A549 (cell line): ENCODE data around the gene CD53. TPM values are rescaled to one million over a fixed set of nuclear protein-coding genes. Genes with fewer than 3 reads are reported as not detected.

ENCODE experiments used
- ATAC-seq, 2 experiments: fragments of 200-7000 bp in 1 of 2; fragments of >200 bp in 1 of 2; cut with Nextera tagmentation in 1 of 2; cut with Tn5 transposase in 1 of 2; 3 replicates each; pipeline versions ENCODE4 v1.8.0 to v1.9.1; 2018 to 2020; ENCODE audit warnings: mild to moderate bottlenecking in 1 of 2, moderate library complexity in 1 of 2
- CTCF ChIA-PET: fragments of 300-600 bp; sonication (Branson Sonifier 250); formaldehyde crosslinking; extraction: SDS; loops from one replicate; lab custom pipeline; 2021; ENCODE audit warnings: antibody characterized with exemption, inconsistent platforms; lab: Yijun Ruan, JAX
- POLR2A ChIA-PET: fragments of 350-600 bp; formaldehyde crosslinking; extraction: SDS; loops from one replicate; lab custom pipeline; 2021; ENCODE audit warnings: antibody characterized with exemption, inconsistent platforms; lab: Yijun Ruan, JAX
- DNase-seq, 2 experiments: peaks; one replicate each; pipeline versions ENCODE4 v3.0.0 to v3.0.0-alpha.2; 2011 to 2016; ENCODE audit warnings: low read depth in 1 of 2, low spot score in 1 of 2
- FAIRE-seq: peaks from 2 replicates; lab custom pipeline; 2011; peaks lifted over from hg19 to GRCh38; lab: Jason Lieb, UNC
- H3K27ac ChIP-seq, 2 experiments: fragments of >200 bp; sonication (Bioruptor Twin); formaldehyde crosslinking; 3 replicates each; pipeline ENCODE4 v1.5.1; 2016 to 2017
- H3K4me1 ChIP-seq: fragments of >200 bp; sonication (Bioruptor Twin); formaldehyde crosslinking; 3 replicates; pipeline ENCODE4 v1.6.1; 2016
- H3K4me2 ChIP-seq: fragments of >200 bp; sonication (Bioruptor Twin); formaldehyde crosslinking; 3 replicates; pipeline ENCODE4 v1.6.1; 2016
- H3K4me3 ChIP-seq: fragments of >200 bp; sonication (Bioruptor Twin); formaldehyde crosslinking; 3 replicates; pipeline ENCODE4 v1.5.1; 2016
- H3K9me3 ChIP-seq: fragments of >200 bp; sonication (Bioruptor Twin); formaldehyde crosslinking; 3 replicates; pipeline ENCODE4 v1.6.1; 2016
- ATOH8 ChIP-seq: fragments of 250-450 bp; sonication (Bioruptor Pico); IDR thresholded peaks from 2 replicates; pipeline ENCODE4 v1.5.0; 2020; ENCODE audit warnings: low read depth, mild to moderate bottlenecking, moderate library complexity
- CBX8 ChIP-seq: fragments of 200-600 bp; sonication (generic); IDR thresholded peaks from 2 replicates; pipeline ENCODE4 v1.6.1; 2016
- FOSB ChIP-seq: fragments of 250-450 bp; sonication (Bioruptor Pico); IDR thresholded peaks from 2 replicates; pipeline ENCODE4 v1.5.0; 2020; ENCODE audit warnings: mild to moderate bottlenecking, moderate library complexity
- HEYL ChIP-seq: fragments of 250-450 bp; sonication (Bioruptor Pico); IDR thresholded peaks from 2 replicates; pipeline ENCODE4 v1.8.0; 2021; ENCODE audit warnings: mild to moderate bottlenecking, moderate library complexity
- HOXA7 ChIP-seq: fragments of 250-450 bp; sonication (Bioruptor Pico); IDR thresholded peaks from 2 replicates; pipeline ENCODE4 v1.5.0; 2020; ENCODE audit warnings: mild to moderate bottlenecking, moderate library complexity
- HOXB5 ChIP-seq: fragments of 250-450 bp; sonication (Bioruptor Pico); IDR thresholded peaks from 2 replicates; pipeline ENCODE4 v1.5.0; 2020; ENCODE audit warnings: mild to moderate bottlenecking, moderate library complexity
- KDM5A ChIP-seq: fragments of 200-600 bp; sonication (generic); IDR thresholded peaks from 2 replicates; pipeline ENCODE4 v1.6.1; 2016; ENCODE audit warnings: antibody characterized with exemption, mild to moderate bottlenecking
- MAFK ChIP-seq: fragments of 450-650 bp; IDR thresholded peaks from 2 replicates; pipeline ENCODE4 v1.6.1; 2014; ENCODE audit not compliant: partially characterized antibody
- MAZ ChIP-seq: fragments of 150-350 bp; IDR thresholded peaks from 2 replicates; pipeline ENCODE4 v1.6.1; 2014; ENCODE audit warnings: antibody characterized with exemption, low read depth, low read length, borderline replicate concordance
- MYC ChIP-seq: IDR thresholded peaks from 2 replicates; pipeline ENCODE4 v1.6.1; 2012; ENCODE audit warnings: mild to moderate bottlenecking, inconsistent platforms, low read length, improper control_type of control experiment, borderline replicate concordance
- NFE2L2 ChIP-seq: fragments of 150-350 bp; conservative IDR thresholded peaks from 2 replicates; pipeline ENCODE4 v1.6.1; 2014; ENCODE audit warnings: low read length
- PHF8 ChIP-seq: fragments of 200-600 bp; sonication (generic); IDR thresholded peaks from 2 replicates; pipeline ENCODE4 v1.6.1; 2016; ENCODE audit warnings: low read depth, mild to moderate bottlenecking, antibody characterized with exemption, moderate library complexity, borderline replicate concordance
- RARB ChIP-seq: fragments of 250-450 bp; sonication (Bioruptor Pico); IDR thresholded peaks from 2 replicates; pipeline ENCODE4 v1.8.0; 2021; ENCODE audit warnings: mild to moderate bottlenecking, moderate library complexity
- RCOR1 ChIP-seq: fragments of 150-350 bp; IDR thresholded peaks from 2 replicates; pipeline ENCODE4 v1.6.1; 2014; ENCODE audit warnings: antibody characterized with exemption, low read length, low read depth
- TFCP2L1 ChIP-seq: fragments of 250-450 bp; sonication (Bioruptor Pico); IDR thresholded peaks from 2 replicates; pipeline ENCODE4 v1.5.0; 2021; ENCODE audit warnings: mild to moderate bottlenecking
- TP53 ChIP-seq: fragments of 250-450 bp; sonication (Bioruptor Pico); IDR thresholded peaks from 2 replicates; pipeline ENCODE4 v1.5.0; 2021; ENCODE audit warnings: mild to moderate bottlenecking, moderate library complexity
- USF2 ChIP-seq: fragments of 450-650 bp; IDR thresholded peaks from 2 replicates; pipeline ENCODE4 v1.6.1; 2014; ENCODE audit warnings: antibody characterized with exemption
- ZC3H11A ChIP-seq: fragments of 450-650 bp; IDR thresholded peaks from 2 replicates; pipeline ENCODE4 v1.6.1; 2014; ENCODE audit warnings: antibody characterized with exemption, mild to moderate bottlenecking
- ZNF302 ChIP-seq: fragments of 250-450 bp; sonication (Bioruptor Pico); IDR thresholded peaks from 2 replicates; pipeline ENCODE4 v1.9.0; 2021; ENCODE audit warnings: inconsistent platforms, mild to moderate bottlenecking, moderate library complexity
- ZSCAN20 ChIP-seq: fragments of 250-450 bp; sonication (Bioruptor Pico); IDR thresholded peaks from 2 replicates; pipeline ENCODE4 v1.8.0; 2022; ENCODE audit warnings: mild to moderate bottlenecking, moderate library complexity
- WGBS: methylation state at CpG from one replicate; pipeline ENCODE4 v1.1.6; 2017; ENCODE audit errors: missing lambda C conversion rate; 5-methylcytosine and 5-hydroxymethylcytosine counted together
- polyA plus RNA-seq, 4 experiments: library from polyadenylated mRNA; depleted of rRNA in 3 of 4; stranded (reverse); fragments of >200 nt; fragmentation: RNase III in 1 of 4; extraction: RNeasy Plus Mini Kit Qiagen cat#74134 plus additional on column Dnase treatment in 1 of 4; gene quantifications; 2 replicates in 3 of 4; 3 replicates in 1 of 4; pipeline ENCODE4 v1.2.3, GENCODE V29; 2011 to 2017
- TF ChIP-seq, protein P1 (sequence below): fragments of 200-600 bp; sonication (generic); IDR thresholded peaks from 2 replicates; pipeline ENCODE4 v1.6.1; 2016; ENCODE audit warnings: antibody characterized with exemption, mild to moderate bottlenecking, moderate library complexity
- TF ChIP-seq, protein P2 (sequence below): fragments of >200 bp; sonication (Bioruptor Twin); formaldehyde crosslinking; IDR thresholded peaks from 2 replicates; pipeline ENCODE4 v1.6.1; 2016
- TF ChIP-seq, protein P3 (sequence below): fragments of >200 bp; sonication (Bioruptor Twin); formaldehyde crosslinking; IDR thresholded peaks from 3 replicates; pipeline ENCODE4 v1.5.1; 2016
- TF ChIP-seq, protein P4 (sequence below): fragments of >200 bp; sonication (Bioruptor Twin); formaldehyde crosslinking; IDR thresholded peaks from 3 replicates; pipeline ENCODE4 v1.6.1; 2016

Gene CD53
- polyA plus RNA-seq, 2 of the 4 experiments (the other 2 are of a cell fraction) = not detected

- Histone ChIP-seq H3K4me2 (peak overlapping the region; percentile 64), H3K9me3 (peaks cover 4% of the 10 kb centered on the region; the same call in 2 of the 3 replicates), H3K4me1 (peaks cover 12% of the 10 kb centered on the region; the same call in 1 of the 3 replicates), H3K4me3 (peak overlapping the region; percentile 26; the same call in 2 of the 3 replicates), H3K27ac (peak overlapping the region in 1 of 2 experiments; percentile 73; a peak in 3 of 6 replicates)
- no peak for ATAC-seq
- WGBS = 72% methylated on average over 2 of the region's 2 CpGs
- no peak for FAIRE-seq
- POLR2A ChIA-PET = no interaction called here
- no peak for DNase-seq
- CTCF ChIA-PET = no interaction called here
- TF ChIP-seq CBX8 (no peak), ATOH8 (CRISPR knock-in tag) (no peak), HOXA7 (CRISPR knock-in tag) (no peak), MAZ (no peak), USF2 (no peak), ZC3H11A (no peak), RCOR1 (no peak), NFE2L2 (no peak), FOSB (no peak), TP53 (no peak), ZNF302 (CRISPR knock-in tag) (no peak)
- TF ChIP-seq, protein P1, sequence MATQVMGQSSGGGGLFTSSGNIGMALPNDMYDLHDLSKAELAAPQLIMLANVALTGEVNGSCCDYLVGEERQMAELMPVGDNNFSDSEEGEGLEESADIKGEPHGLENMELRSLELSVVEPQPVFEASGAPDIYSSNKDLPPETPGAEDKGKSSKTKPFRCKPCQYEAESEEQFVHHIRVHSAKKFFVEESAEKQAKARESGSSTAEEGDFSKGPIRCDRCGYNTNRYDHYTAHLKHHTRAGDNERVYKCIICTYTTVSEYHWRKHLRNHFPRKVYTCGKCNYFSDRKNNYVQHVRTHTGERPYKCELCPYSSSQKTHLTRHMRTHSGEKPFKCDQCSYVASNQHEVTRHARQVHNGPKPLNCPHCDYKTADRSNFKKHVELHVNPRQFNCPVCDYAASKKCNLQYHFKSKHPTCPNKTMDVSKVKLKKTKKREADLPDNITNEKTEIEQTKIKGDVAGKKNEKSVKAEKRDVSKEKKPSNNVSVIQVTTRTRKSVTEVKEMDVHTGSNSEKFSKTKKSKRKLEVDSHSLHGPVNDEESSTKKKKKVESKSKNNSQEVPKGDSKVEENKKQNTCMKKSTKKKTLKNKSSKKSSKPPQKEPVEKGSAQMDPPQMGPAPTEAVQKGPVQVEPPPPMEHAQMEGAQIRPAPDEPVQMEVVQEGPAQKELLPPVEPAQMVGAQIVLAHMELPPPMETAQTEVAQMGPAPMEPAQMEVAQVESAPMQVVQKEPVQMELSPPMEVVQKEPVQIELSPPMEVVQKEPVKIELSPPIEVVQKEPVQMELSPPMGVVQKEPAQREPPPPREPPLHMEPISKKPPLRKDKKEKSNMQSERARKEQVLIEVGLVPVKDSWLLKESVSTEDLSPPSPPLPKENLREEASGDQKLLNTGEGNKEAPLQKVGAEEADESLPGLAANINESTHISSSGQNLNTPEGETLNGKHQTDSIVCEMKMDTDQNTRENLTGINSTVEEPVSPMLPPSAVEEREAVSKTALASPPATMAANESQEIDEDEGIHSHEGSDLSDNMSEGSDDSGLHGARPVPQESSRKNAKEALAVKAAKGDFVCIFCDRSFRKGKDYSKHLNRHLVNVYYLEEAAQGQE = no peak
Measured at GRCh38 chr1:110916274-110916668, 43.3 kb downstream of the CD53 start.

DNA sequence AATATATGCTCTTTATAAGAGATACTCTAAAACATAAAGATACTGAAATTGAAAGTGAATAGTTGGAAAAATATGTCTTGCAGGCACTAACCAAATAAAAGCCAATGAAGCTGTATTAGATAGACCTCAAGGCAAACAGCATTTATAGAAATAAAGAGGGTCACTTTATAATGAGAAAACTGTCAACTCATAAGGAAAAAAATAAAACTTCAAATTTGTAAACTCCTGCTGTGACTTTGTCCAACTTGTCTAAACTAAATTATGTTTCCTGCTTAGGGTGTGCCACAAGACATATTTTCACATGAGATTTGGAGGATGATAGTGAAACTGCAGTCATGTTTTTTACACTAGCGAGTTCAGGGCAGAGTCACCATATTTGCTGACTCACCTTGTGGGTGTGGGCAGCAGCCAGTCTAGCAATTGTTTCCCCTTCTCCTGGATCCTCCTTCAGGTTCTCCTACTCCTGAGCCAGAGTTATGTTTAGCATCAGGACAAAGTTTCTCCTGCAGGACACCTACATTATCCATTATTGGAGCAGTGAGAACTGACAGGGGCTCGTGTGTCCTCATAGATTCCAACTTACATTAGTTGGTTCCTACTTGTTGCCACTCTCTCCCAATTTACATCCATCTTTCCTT, 43.8 kb downstream of the CD53 start:
- Histone ChIP-seq H3K4me1 (peaks cover 12% of the 10 kb centered on the region; the same call in 1 of the 3 replicates), H3K9me3 (peaks cover 4% of the 10 kb centered on the region; the same call in 2 of the 3 replicates), H3K4me2 (peak overlapping the region; percentile 64), H3K4me3 (peak overlapping the region; percentile 26; the same call in 2 of the 3 replicates), H3K27ac (peak overlapping the region; percentile 73 to 87)
- DNase-seq (peak; percentile 31 to 74), FAIRE-seq (no peak), ATAC-seq (peak; percentile 89 to 92)
- WGBS = 0% methylated on average over 2 of the region's 2 CpGs
- ChIA-PET POLR2A (no interaction called here), CTCF (no interaction called here)
- TF ChIP-seq, protein P2, sequence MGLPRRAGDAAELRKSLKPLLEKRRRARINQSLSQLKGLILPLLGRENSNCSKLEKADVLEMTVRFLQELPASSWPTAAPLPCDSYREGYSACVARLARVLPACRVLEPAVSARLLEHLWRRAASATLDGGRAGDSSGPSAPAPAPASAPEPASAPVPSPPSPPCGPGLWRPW = no peak
- TF ChIP-seq RARB (CRISPR knock-in tag) (no peak), FOSB (no peak), MAFK (peak; percentile 98), MYC (no peak), ZSCAN20 (CRISPR knock-in tag) (no peak), HEYL (CRISPR knock-in tag) (no peak), HOXB5 (CRISPR knock-in tag) (no peak), TFCP2L1 (CRISPR knock-in tag) (no peak), TP53 (no peak), PHF8 (no peak), KDM5A (no peak)
- TF ChIP-seq, protein P1 = no peak
- TF ChIP-seq, protein P3, sequence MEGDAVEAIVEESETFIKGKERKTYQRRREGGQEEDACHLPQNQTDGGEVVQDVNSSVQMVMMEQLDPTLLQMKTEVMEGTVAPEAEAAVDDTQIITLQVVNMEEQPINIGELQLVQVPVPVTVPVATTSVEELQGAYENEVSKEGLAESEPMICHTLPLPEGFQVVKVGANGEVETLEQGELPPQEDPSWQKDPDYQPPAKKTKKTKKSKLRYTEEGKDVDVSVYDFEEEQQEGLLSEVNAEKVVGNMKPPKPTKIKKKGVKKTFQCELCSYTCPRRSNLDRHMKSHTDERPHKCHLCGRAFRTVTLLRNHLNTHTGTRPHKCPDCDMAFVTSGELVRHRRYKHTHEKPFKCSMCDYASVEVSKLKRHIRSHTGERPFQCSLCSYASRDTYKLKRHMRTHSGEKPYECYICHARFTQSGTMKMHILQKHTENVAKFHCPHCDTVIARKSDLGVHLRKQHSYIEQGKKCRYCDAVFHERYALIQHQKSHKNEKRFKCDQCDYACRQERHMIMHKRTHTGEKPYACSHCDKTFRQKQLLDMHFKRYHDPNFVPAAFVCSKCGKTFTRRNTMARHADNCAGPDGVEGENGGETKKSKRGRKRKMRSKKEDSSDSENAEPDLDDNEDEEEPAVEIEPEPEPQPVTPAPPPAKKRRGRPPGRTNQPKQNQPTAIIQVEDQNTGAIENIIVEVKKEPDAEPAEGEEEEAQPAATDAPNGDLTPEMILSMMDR = no peak
- TF ChIP-seq, protein P4, sequence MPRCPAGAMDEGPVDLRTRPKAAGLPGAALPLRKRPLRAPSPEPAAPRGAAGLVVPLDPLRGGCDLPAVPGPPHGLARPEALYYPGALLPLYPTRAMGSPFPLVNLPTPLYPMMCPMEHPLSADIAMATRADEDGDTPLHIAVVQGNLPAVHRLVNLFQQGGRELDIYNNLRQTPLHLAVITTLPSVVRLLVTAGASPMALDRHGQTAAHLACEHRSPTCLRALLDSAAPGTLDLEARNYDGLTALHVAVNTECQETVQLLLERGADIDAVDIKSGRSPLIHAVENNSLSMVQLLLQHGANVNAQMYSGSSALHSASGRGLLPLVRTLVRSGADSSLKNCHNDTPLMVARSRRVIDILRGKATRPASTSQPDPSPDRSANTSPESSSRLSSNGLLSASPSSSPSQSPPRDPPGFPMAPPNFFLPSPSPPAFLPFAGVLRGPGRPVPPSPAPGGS = no peak
